GM23338 (cell line): ENCODE results near the gene ATP10B. TPM values are rescaled to one million over a fixed set of nuclear protein-coding genes. Genes with fewer than 3 reads are reported as not detected.

Experiments used
- ATAC-seq: fragments of 200-7000 bp; cut with Tn5 transposase; 3 replicates; pipeline ENCODE4 v1.9.1; 2020
- DNase-seq: peaks from one replicate; pipeline ENCODE4 v3.0.0-alpha.2; 2015; ENCODE audit warnings: low spot score
- H2AFZ ChIP-seq: fragments of 200-600 bp; sonication (generic); 2 replicates; pipeline ENCODE4 v1.8.0; 2016; ENCODE audit warnings: antibody characterized with exemption, mild to moderate bottlenecking, moderate library complexity
- H3F3A ChIP-seq: fragments of 200-600 bp; sonication (generic); replicated peaks from 2 replicates; pipeline ENCODE4 v1.8.0; 2017; ENCODE audit warnings: antibody characterized with exemption, mixed run types, low read depth
- H3K27ac ChIP-seq: fragments of 200-600 bp; sonication (generic); 2 replicates; pipeline ENCODE4 v1.6.1; 2016; ENCODE audit warnings: low read depth
- H3K27me3 ChIP-seq: fragments of 200-600 bp; sonication (generic); 2 replicates; pipeline ENCODE4 v1.8.0; 2016; ENCODE audit warnings: mild to moderate bottlenecking, mixed run types, moderate library complexity; ENCODE audit not compliant: insufficient read depth
- H3K36me3 ChIP-seq: fragments of 200-600 bp; sonication (generic); 2 replicates; pipeline ENCODE4 v1.8.0; 2016; ENCODE audit warnings: mild to moderate bottlenecking; ENCODE audit not compliant: insufficient read depth
- H3K4me1 ChIP-seq: fragments of 200-600 bp; sonication (generic); 2 replicates; pipeline ENCODE4 v1.8.0; 2016; ENCODE audit warnings: mild to moderate bottlenecking, moderate library complexity; ENCODE audit not compliant: insufficient read depth
- H3K4me2 ChIP-seq: fragments of 200-600 bp; sonication (generic); 2 replicates; pipeline ENCODE4 v1.7.1; 2017; ENCODE audit warnings: mixed run types
- H3K4me3 ChIP-seq: fragments of 200-600 bp; sonication (generic); 2 replicates; pipeline ENCODE4 v1.6.1; 2016; ENCODE audit warnings: mixed run types
- H3K79me2 ChIP-seq: fragments of 200-600 bp; sonication (generic); replicated peaks from 2 replicates; pipeline ENCODE4 v1.8.0; 2017; ENCODE audit warnings: mild to moderate bottlenecking; ENCODE audit not compliant: insufficient read depth
- H3K9me2 ChIP-seq: fragments of 200-600 bp; sonication (generic); 2 replicates; pipeline ENCODE4 v1.8.0; 2017; ENCODE audit not compliant: insufficient read depth
- H4K20me1 ChIP-seq: fragments of 200-600 bp; sonication (generic); replicated peaks from 2 replicates; pipeline ENCODE4 v1.8.0; 2017; ENCODE audit warnings: mild to moderate bottlenecking; ENCODE audit not compliant: insufficient read depth
- H3K27ac Mint-ChIP-seq: 2 replicates; pipeline ENCODE4 v1.8.0; 2020; ENCODE audit warnings: inconsistent platforms, mild to moderate bottlenecking, moderate library complexity, mixed read lengths
- H3K27me3 Mint-ChIP-seq: 3 replicates; pipeline ENCODE4 v1.8.0; 2022; ENCODE audit warnings: low read depth, mild to moderate bottlenecking, moderate library complexity, mixed read lengths, inconsistent platforms; ENCODE audit not compliant: insufficient read depth, poor library complexity
- H3K36me3 Mint-ChIP-seq: 3 replicates; pipeline ENCODE4 v1.8.0; 2021; ENCODE audit warnings: low read depth, mild to moderate bottlenecking, inconsistent platforms, moderate library complexity, mixed read lengths
- H3K4me1 Mint-ChIP-seq: 3 replicates; pipeline ENCODE4 v1.8.0; 2020; ENCODE audit warnings: mild to moderate bottlenecking, inconsistent platforms, mixed read lengths
- H3K4me3 Mint-ChIP-seq: 3 replicates; pipeline ENCODE4 v1.8.0; 2021; ENCODE audit warnings: moderate library complexity, mild to moderate bottlenecking, inconsistent platforms, mixed read lengths
- H3K9me3 Mint-ChIP-seq: 3 replicates; pipeline ENCODE4 v1.8.0; 2020; ENCODE audit warnings: moderate library complexity, mild to moderate bottlenecking, inconsistent platforms, mixed read lengths
- EZH2phosphoT487 ChIP-seq: fragments of 200-600 bp; sonication (generic); IDR thresholded peaks from one replicate; pipeline ENCODE4 v1.8.1; 2018; ENCODE audit warnings: antibody characterized with exemption; ENCODE audit not compliant: unreplicated experiment
- NANOG ChIP-seq: IDR thresholded peaks from 2 replicates; pipeline ENCODE4 v1.6.1; 2016; ENCODE audit warnings: antibody characterized with exemption, borderline replicate concordance
- STAT1 ChIP-seq: IDR thresholded peaks from one replicate; pipeline ENCODE4 v1.6.1; 2016; ENCODE audit warnings: antibody characterized with exemption; ENCODE audit not compliant: unreplicated experiment
- polyA plus RNA-seq: library from polyadenylated mRNA; unstranded; fragments of >200 nt; fragmentation: Nextera tagmentation; extraction: Ambion mirVana; gene quantifications from 2 replicates; pipeline ENCODE4 v1.2.1, GENCODE V29; 2016
- total RNA-seq: library from RNA; depleted of rRNA; stranded (reverse); fragments of >200 nt; shearing (Covaris generic); gene quantifications from 2 replicates; pipeline ENCODE4 v1.2.3, GENCODE V29; 2014
- TF ChIP-seq, protein P1 (sequence below): fragments of 250-450 bp; sonication (Bioruptor Pico); IDR thresholded peaks from 2 replicates; pipeline ENCODE4 v1.5.0; 2020; ENCODE audit warnings: mild to moderate bottlenecking, moderate library complexity
- TF ChIP-seq, protein P2 (sequence below), 2 experiments: fragments of 200-600 bp in 1 of 2; sonication (generic) in 1 of 2; conservative IDR thresholded peaks; 2 replicates each; pipeline versions ENCODE4 v1.5.1 to v1.6.1; 2016 to 2017; ENCODE audit warnings: antibody characterized with exemption in 2 of 2, low read depth in 2 of 2, mild to moderate bottlenecking in 2 of 2, moderate library complexity in 1 of 2

Gene ATP10B
- total and polyA plus RNA-seq, 2 experiments from 2014 or later: 0.11 to 0.14 TPM

GRCh38 chr5:160869989-160870521 is 18.0 kb upstream of the ATP10B start:
- no peaks in the 10 kb centered on the region for H3K79me2 ChIP-seq
- no peak overlapping the region; the same call in 1 of the 2 replicates for H3K27ac Mint-ChIP-seq
- no peaks in the 10 kb centered on the region for H3K9me3 Mint-ChIP-seq
- no peaks in the 10 kb centered on the region for H3K36me3 ChIP-seq
- H4K20me1 ChIP-seq: no peaks in the 10 kb centered on the region
- H3K4me3 ChIP-seq: no peak overlapping the region
- no peaks in the 10 kb centered on the region for H3F3A ChIP-seq
- H3K27me3 Mint-ChIP-seq: peaks cover 3% of the 10 kb centered on the region
- H3K4me1 ChIP-seq: peaks cover 13% of the 10 kb centered on the region
- no peaks in the 10 kb centered on the region for H3K27me3 ChIP-seq
- H3K36me3 Mint-ChIP-seq: no peaks in the 10 kb centered on the region
- ATAC-seq: peak; percentile 77
- peaks cover 4% of the 10 kb centered on the region; the same call in 1 of the 2 replicates for H3K9me2 ChIP-seq
- H3K27ac ChIP-seq: peak overlapping the region; percentile 59; the same call in 1 of the 2 replicates
- TF ChIP-seq EZH2phosphoT487: no peak
- no peak for TF ChIP-seq NANOG
- TF ChIP-seq, protein P1, sequence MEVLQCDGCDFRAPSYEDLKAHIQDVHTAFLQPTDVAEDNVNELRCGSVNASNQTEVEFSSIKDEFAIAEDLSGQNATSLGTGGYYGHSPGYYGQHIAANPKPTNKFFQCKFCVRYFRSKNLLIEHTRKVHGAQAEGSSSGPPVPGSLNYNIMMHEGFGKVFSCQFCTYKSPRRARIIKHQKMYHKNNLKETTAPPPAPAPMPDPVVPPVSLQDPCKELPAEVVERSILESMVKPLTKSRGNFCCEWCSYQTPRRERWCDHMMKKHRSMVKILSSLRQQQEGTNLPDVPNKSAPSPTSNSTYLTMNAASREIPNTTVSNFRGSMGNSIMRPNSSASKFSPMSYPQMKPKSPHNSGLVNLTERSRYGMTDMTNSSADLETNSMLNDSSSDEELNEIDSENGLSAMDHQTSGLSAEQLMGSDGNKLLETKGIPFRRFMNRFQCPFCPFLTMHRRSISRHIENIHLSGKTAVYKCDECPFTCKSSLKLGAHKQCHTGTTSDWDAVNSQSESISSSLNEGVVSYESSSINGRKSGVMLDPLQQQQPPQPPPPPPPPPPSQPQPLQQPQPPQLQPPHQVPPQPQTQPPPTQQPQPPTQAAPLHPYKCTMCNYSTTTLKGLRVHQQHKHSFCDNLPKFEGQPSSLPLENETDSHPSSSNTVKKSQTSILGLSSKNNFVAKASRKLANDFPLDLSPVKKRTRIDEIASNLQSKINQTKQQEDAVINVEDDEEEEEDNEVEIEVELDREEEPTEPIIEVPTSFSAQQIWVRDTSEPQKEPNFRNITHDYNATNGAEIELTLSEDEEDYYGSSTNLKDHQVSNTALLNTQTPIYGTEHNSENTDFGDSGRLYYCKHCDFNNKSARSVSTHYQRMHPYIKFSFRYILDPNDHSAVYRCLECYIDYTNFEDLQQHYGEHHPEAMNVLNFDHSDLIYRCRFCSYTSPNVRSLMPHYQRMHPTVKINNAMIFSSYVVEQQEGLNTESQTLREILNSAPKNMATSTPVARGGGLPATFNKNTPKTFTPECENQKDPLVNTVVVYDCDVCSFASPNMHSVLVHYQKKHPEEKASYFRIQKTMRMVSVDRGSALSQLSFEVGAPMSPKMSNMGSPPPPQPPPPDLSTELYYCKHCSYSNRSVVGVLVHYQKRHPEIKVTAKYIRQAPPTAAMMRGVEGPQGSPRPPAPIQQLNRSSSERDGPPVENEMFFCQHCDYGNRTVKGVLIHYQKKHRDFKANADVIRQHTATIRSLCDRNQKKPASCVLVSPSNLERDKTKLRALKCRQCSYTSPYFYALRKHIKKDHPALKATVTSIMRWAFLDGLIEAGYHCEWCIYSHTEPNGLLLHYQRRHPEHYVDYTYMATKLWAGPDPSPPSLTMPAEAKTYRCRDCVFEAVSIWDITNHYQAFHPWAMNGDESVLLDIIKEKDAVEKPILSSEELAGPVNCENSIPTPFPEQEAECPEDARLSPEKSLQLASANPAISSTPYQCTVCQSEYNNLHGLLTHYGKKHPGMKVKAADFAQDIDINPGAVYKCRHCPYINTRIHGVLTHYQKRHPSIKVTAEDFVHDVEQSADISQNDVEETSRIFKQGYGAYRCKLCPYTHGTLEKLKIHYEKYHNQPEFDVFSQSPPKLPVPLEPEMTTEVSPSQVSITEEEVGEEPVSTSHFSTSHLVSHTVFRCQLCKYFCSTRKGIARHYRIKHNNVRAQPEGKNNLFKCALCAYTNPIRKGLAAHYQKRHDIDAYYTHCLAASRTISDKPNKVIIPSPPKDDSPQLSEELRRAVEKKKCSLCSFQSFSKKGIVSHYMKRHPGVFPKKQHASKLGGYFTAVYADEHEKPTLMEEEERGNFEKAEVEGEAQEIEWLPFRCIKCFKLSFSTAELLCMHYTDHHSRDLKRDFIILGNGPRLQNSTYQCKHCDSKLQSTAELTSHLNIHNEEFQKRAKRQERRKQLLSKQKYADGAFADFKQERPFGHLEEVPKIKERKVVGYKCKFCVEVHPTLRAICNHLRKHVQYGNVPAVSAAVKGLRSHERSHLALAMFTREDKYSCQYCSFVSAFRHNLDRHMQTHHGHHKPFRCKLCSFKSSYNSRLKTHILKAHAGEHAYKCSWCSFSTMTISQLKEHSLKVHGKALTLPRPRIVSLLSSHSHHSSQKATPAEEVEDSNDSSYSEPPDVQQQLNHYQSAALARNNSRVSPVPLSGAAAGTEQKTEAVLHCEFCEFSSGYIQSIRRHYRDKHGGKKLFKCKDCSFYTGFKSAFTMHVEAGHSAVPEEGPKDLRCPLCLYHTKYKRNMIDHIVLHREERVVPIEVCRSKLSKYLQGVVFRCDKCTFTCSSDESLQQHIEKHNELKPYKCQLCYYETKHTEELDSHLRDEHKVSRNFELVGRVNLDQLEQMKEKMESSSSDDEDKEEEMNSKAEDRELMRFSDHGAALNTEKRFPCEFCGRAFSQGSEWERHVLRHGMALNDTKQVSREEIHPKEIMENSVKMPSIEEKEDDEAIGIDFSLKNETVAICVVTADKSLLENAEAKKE (CRISPR knock-in tag): no peak
- TF ChIP-seq, protein P2, sequence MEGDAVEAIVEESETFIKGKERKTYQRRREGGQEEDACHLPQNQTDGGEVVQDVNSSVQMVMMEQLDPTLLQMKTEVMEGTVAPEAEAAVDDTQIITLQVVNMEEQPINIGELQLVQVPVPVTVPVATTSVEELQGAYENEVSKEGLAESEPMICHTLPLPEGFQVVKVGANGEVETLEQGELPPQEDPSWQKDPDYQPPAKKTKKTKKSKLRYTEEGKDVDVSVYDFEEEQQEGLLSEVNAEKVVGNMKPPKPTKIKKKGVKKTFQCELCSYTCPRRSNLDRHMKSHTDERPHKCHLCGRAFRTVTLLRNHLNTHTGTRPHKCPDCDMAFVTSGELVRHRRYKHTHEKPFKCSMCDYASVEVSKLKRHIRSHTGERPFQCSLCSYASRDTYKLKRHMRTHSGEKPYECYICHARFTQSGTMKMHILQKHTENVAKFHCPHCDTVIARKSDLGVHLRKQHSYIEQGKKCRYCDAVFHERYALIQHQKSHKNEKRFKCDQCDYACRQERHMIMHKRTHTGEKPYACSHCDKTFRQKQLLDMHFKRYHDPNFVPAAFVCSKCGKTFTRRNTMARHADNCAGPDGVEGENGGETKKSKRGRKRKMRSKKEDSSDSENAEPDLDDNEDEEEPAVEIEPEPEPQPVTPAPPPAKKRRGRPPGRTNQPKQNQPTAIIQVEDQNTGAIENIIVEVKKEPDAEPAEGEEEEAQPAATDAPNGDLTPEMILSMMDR (conservative IDR thresholded peaks at IDR 0.05; ENCODE audit: low read depth in 2 of 2): no peak
- no peak for TF ChIP-seq STAT1
- DNase-seq: peak; percentile 35
- no peak overlapping the region for H3K4me3 Mint-ChIP-seq
- peaks cover 22% of the 10 kb centered on the region for H3K4me1 Mint-ChIP-seq
- H3K4me2 ChIP-seq: 0 out of 2 replicates have a peak overlapping the region, but pooled peaks have one; percentile 9
- peak overlapping the region; percentile 91; the same call in 1 of the 2 replicates for H2AFZ ChIP-seq
